Lower leg skin (tissue), 4 donors: ENCODE measurements around the gene C1QTNF1. TPM values are rescaled to one million over a fixed set of nuclear protein-coding genes. Genes with fewer than 3 reads are reported as not detected.
A peak's percentile ranks its signal among the peaks of the same experiment; 100 is the strongest.

Experiments
- DNase-seq, 2 donors: peaks; one replicate each; pipeline ENCODE4 v3.0.0-alpha.2; 2019; ENCODE audit warnings: low spot score in 2 of 2
- H3K4me3 ChIP-seq: fragments of 200-600 bp; sonication (generic); 2 replicates; pipeline ENCODE4 v1.5.1; 2017; ENCODE audit warnings: mild to moderate bottlenecking, low read depth; ENCODE audit not compliant: poor library complexity, severe bottlenecking
- POLR2A ChIP-seq, 2 donors: fragments of 450-650 bp; IDR thresholded peaks; one replicate each; pipeline ENCODE4 v1.6.1; 2016 to 2017; ENCODE audit warnings: antibody characterized with exemption in 2 of 2, mild to moderate bottlenecking in 1 of 2, moderate library complexity in 1 of 2
- WGBS, 2 donors: methylation state at CpG; one replicate each; pipeline ENCODE4 v1.1.5; 2018; 5-methylcytosine and 5-hydroxymethylcytosine counted together
- intact Hi-C: fragments of 100-400 bp; cut with DNase I; formaldehyde crosslinking; loops from one replicate; pipeline ENCODE4 v1.15.0; 2023; ENCODE audit warnings: low total_unique reads
- total RNA-seq, 4 donors: library from RNA; depleted of rRNA; stranded (reverse); fragments of >200 nt; gene quantifications; one replicate each; pipeline ENCODE4 v1.1.0, GENCODE V29; 2016
- TF ChIP-seq, protein P1 (sequence below), 3 donors: fragments of 450-650 bp; IDR thresholded peaks; one replicate each; pipeline ENCODE4 v1.5.1; 2016; ENCODE audit warnings: antibody characterized with exemption in 3 of 3, mild to moderate bottlenecking in 3 of 3, moderate library complexity in 2 of 3

C1QTNF1 gene
- total RNA-seq, 4 donors from 2014 or later = 24.3 to 53.1 (median 29.5) TPM

DNA sequence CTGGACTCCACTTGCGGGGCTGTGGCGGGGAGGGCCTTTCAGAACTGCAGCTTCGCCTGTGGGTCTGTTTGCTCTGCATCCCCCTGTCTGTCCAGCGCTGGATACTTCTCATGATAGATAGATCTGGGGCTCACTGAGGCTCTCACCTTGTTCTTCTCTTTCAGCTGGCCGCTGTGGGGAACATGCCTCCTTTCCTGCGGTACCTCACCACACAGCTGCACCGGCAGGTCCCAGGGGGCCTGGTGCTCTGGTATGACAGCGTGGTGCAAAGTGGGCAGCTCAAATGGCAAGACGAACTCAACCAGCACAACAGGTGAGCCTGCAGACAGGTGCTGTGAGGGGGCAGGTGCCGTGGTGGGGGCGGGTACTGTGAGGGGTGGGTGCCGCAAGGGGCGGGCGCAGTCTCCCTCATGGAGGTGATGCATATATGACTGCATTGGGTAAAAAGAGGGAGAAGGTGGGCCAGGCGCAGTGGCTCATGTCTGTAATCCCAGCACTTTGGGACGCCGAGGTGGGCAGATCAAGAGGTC lies 56.9 kb downstream of the C1QTNF1 start:
- no peak overlapping the region for H3K4me3 ChIP-seq
- intact Hi-C loops = loop anchor here (5.0 kb wide), 1 partner anchor 311 kb away; no protein-coding TSS in a partner anchor
- TF ChIP-seq, protein P1, sequence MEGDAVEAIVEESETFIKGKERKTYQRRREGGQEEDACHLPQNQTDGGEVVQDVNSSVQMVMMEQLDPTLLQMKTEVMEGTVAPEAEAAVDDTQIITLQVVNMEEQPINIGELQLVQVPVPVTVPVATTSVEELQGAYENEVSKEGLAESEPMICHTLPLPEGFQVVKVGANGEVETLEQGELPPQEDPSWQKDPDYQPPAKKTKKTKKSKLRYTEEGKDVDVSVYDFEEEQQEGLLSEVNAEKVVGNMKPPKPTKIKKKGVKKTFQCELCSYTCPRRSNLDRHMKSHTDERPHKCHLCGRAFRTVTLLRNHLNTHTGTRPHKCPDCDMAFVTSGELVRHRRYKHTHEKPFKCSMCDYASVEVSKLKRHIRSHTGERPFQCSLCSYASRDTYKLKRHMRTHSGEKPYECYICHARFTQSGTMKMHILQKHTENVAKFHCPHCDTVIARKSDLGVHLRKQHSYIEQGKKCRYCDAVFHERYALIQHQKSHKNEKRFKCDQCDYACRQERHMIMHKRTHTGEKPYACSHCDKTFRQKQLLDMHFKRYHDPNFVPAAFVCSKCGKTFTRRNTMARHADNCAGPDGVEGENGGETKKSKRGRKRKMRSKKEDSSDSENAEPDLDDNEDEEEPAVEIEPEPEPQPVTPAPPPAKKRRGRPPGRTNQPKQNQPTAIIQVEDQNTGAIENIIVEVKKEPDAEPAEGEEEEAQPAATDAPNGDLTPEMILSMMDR (IDR thresholded peaks at IDR 0.05) = no peak
- no peak for TF ChIP-seq POLR2A (IDR thresholded peaks at IDR 0.05)
- WGBS, 2 donors = 96% methylated on average over 17 of the region's 17 CpGs
- DNase-seq = no peak

DNA sequence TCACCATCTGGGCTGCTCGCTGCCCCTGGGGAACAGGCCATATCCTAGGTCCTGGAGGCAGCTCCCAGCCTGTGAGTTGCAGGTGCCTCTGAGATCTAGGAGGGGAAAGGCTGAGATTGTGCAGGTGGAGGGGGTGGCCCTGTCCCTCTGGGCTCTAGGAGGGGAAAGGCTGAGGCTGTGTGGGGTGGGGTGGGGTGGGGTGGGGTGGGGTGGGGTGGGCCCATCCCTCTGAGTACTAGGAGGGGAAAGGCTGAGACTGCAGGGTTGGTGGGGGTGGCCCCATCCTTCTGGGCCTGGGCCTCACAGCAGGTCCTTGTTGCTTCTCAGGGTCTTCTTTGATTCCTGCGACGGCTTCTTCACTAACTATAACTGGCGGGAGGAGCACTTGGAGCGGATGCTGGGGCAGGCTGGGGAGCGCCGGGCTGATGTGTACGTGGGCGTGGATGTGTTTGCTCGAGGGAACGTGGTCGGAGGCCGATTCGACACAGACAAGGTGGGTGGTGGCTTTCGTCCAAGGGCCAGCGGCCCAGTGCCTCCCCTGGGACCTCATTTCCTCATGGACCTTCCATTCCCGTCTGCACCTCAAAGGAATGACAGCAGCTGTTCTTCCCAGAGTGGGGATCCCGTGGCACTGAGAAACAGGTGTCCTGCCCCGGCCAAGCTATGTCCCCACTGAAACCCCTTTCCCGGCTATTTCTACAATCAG lies 57.8 kb downstream of the C1QTNF1 start:
- intact Hi-C loops = loop anchor here (5.0 kb wide), 1 partner anchor 311 kb away; no protein-coding TSS in a partner anchor

DNA sequence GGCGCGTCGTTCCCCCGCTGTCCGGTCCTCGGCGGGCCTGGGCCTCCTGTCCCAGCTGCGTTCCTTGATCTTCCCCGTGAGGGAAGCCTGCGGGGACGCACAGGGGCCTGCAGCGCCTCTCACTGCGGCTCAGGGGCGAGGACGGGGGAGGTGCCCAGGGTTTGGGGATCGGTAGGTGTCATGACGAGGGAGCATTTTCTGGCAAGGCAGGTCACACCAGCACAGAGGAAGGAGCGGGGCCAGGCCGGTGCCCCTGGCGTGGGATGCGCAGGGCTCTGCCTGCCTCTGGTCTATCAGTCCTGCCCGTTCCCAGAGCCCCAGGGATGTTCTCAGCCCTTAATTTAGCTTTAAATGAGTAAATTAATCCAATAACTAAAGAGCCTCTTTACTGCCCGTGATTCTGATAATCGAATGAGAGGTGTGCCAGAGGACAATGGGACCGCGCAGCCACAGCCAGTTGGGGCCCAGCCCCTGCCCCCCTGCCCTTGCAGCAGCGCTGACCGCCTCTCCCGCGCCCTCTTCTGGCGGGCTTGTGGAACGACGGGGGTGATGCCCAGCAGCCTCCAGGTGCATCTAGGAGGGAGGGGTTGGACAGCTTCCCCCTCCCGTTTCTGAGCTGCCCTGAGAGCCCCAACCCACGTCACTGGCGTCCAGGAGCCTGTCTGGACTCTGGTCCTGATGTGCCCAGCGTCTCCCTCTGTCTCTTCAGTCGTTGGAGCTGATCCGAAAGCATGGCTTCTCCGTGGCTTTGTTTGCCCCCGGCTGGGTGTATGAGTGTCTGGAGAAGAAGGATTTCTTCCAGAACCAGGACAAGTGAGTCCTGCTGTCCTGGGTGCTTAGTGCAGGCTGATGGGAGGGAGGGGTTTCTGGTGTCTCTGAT lies 58.6 kb downstream of the C1QTNF1 start:
- TF ChIP-seq, protein P1 (IDR thresholded peaks at IDR 0.05) = peak in 1 of 3 donors; percentile 47
- TF ChIP-seq POLR2A (IDR thresholded peaks at IDR 0.05) = no peak
- no peak for DNase-seq
- no peak overlapping the region for H3K4me3 ChIP-seq
- WGBS, 2 donors = 66 to 68% methylated on average over 41 of the region's 41 CpGs
- intact Hi-C loops = loop anchor here (5.0 kb wide), 1 partner anchor 310 kb away; no protein-coding TSS in a partner anchor

More for the DNA sequence above, 57.8 kb downstream of the C1QTNF1 start:
- no peak overlapping the region for H3K4me3 ChIP-seq
- no peak for DNase-seq
- TF ChIP-seq, protein P1 (IDR thresholded peaks at IDR 0.05) = no peak
- TF ChIP-seq POLR2A (IDR thresholded peaks at IDR 0.05) = no peak
- 71 to 72% methylated on average over 20 of the region's 20 CpGs for WGBS, 2 donors

DNA sequence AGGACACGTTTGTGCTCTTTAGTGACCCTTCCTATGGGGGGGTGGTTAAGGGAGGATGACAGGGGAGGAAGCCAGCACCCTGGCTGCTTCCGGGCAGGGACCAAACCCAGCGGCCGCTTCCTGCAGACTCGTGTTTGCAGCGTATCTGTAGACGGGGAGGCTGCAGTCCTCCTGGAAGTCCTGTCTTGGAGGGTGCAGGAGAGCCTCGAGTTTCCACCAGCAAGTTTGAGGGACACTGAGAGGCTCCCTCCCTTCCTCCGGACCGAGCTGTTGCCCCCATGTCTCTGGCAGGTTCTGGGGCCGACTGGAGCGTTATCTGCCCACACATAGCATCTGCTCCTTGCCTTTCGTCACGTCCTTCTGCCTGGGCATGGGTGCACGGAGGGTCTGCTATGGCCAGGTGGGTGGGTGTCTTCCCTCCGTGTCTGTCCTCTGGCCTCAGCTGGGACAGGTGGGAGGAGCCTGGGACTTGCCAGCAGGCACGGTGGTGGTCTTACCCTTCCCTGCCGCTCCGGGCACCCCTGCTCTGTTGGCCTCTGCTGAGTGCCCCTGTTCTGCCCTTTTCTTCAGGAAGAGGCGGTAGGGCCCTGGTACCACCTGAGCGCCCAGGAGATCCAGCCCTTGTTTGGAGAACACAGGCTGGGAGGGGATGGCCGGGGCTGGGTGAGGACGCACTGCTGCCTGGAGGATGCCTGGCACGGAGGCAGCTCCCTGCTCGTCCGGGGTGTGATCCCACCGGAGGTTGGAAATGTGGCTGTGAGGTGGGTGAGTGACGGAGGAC lies 59.4 kb downstream of the C1QTNF1 start:
- intact Hi-C loops = loop anchor here (5.0 kb wide), 1 partner anchor 309 kb away; no protein-coding TSS in a partner anchor
- no peak for DNase-seq
- TF ChIP-seq, protein P1 (IDR thresholded peaks at IDR 0.05) = no peak
- no peak for TF ChIP-seq POLR2A (IDR thresholded peaks at IDR 0.05)
- 89 to 90% methylated on average over 27 to 28 of the region's 28 CpGs for WGBS, 2 donors
- H3K4me3 ChIP-seq = no peak overlapping the region
